IMR-90 (cell line): Measurements from ENCODE around the gene CERS6. TPM values are rescaled to one million over a fixed set of nuclear protein-coding genes. Genes with fewer than 3 reads are reported as not detected.
A peak's percentile ranks its signal among the peaks of the same experiment; 100 is the strongest.

Source experiments
- ATAC-seq: fragments of 200-7000 bp; cut with Tn5 transposase; 2 replicates; pipeline ENCODE4 v1.9.1; 2020; ENCODE audit warnings: low read depth, mild to moderate bottlenecking, moderate library complexity
- BruUV-seq: library from RNA; stranded (reverse); fragments of 400-500 nt; replicated peaks from 2 replicates; lab custom pipeline; 2021; lab: Mats Ljungman, UMichigan
- CTCF ChIA-PET: fragments of 300-600 bp; formaldehyde crosslinking; extraction: SDS; loops from one replicate; lab custom pipeline; 2021; ENCODE audit warnings: antibody characterized with exemption; lab: Yijun Ruan, JAX
- POLR2A ChIA-PET: fragments of 300-600 bp; sonication (Branson Sonifier 250); formaldehyde crosslinking; loops from one replicate; lab custom pipeline; 2022; ENCODE audit warnings: antibody characterized with exemption; ENCODE audit not compliant: unreplicated experiment; lab: Charles Lee
- DNase-seq: peaks from one replicate; pipeline ENCODE4 v3.0.0; 2013
- H2AFZ ChIP-seq: replicated peaks from 2 replicates; pipeline ENCODE3; 2013; ENCODE audit warnings: low read length, mild to moderate bottlenecking; ENCODE audit not compliant: poor library complexity
- H2AK5ac ChIP-seq: 2 replicates; pipeline ENCODE4 v1.6.1; 2013; ENCODE audit warnings: low read depth, low read length, inconsistent platforms
- H2AK9ac ChIP-seq: replicated peaks from 2 replicates; pipeline ENCODE3; 2013; ENCODE audit warnings: mild to moderate bottlenecking, low read depth, low read length, moderate library complexity; ENCODE audit not compliant: poor library complexity
- H2BK120ac ChIP-seq: 2 replicates; pipeline ENCODE4 v1.6.1; 2013; ENCODE audit warnings: low read depth, low read length, inconsistent platforms
- H2BK15ac ChIP-seq: 3 replicates; pipeline ENCODE4 v1.6.1; 2013; ENCODE audit warnings: low read depth, low read length, inconsistent platforms
- H2BK20ac ChIP-seq: 2 replicates; pipeline ENCODE4 v1.6.1; 2013; ENCODE audit warnings: low read depth, mild to moderate bottlenecking, inconsistent platforms, low read length, moderate library complexity
- H2BK5ac ChIP-seq: 2 replicates; pipeline ENCODE4 v1.6.1; 2013; ENCODE audit warnings: mild to moderate bottlenecking, low read depth, low read length, inconsistent platforms; ENCODE audit not compliant: poor library complexity, severe bottlenecking
- H3K14ac ChIP-seq: replicated peaks from 2 replicates; pipeline ENCODE4 v1.6.1; 2013; ENCODE audit warnings: low read depth, low read length, inconsistent platforms
- H3K18ac ChIP-seq: 2 replicates; pipeline ENCODE4 v1.6.1; 2013; ENCODE audit warnings: low read depth, low read length, control low read depth
- H3K23ac ChIP-seq: 2 replicates; pipeline ENCODE4 v1.6.1; 2013; ENCODE audit warnings: low read depth, low read length, inconsistent platforms
- H3K27ac ChIP-seq: 2 replicates; pipeline ENCODE4 v1.5.1; 2013; ENCODE audit warnings: mild to moderate bottlenecking, control low read depth, low read length; ENCODE audit not compliant: insufficient read depth
- H3K27me3 ChIP-seq: 2 replicates; pipeline ENCODE4 v1.6.1; 2013; ENCODE audit warnings: low read length; ENCODE audit not compliant: control insufficient read depth, insufficient read depth
- H3K36me3 ChIP-seq: 2 replicates; pipeline ENCODE4 v1.6.1; 2013; ENCODE audit warnings: low read length, mixed read lengths; ENCODE audit not compliant: control insufficient read depth, insufficient read depth
- H3K4ac ChIP-seq: 2 replicates; pipeline ENCODE4 v1.6.1; 2013; ENCODE audit warnings: low read depth, low read length, inconsistent platforms
- H3K4me1 ChIP-seq: 2 replicates; pipeline ENCODE4 v1.6.1; 2013; ENCODE audit warnings: low read length, mixed read lengths; ENCODE audit not compliant: control insufficient read depth, insufficient read depth
- H3K4me2 ChIP-seq: 2 replicates; pipeline ENCODE4 v1.6.1; 2013; ENCODE audit warnings: low read depth, mild to moderate bottlenecking, control low read depth, low read length, moderate library complexity
- H3K4me3 ChIP-seq: 2 replicates; pipeline ENCODE4 v1.5.1; 2013; ENCODE audit warnings: low read depth, mild to moderate bottlenecking, control low read depth, low read length, moderate library complexity; ENCODE audit not compliant: insufficient read depth
- H3K56ac ChIP-seq: 2 replicates; pipeline ENCODE4 v1.6.1; 2013; ENCODE audit warnings: low read length, inconsistent platforms; ENCODE audit not compliant: insufficient read depth; ENCODE audit errors: extremely low read depth
- H3K79me1 ChIP-seq, 2 experiments: 2 replicates each; pipeline ENCODE4 v1.6.1; 2013; ENCODE audit warnings: low read length in 2 of 2, inconsistent platforms in 1 of 2, low read depth in 1 of 2
- H3K9ac ChIP-seq: 2 replicates; pipeline ENCODE4 v1.6.1; 2013; ENCODE audit warnings: low read depth, low read length, control low read depth
- H3K9me1 ChIP-seq: 2 replicates; pipeline ENCODE4 v1.6.1; 2013; ENCODE audit warnings: low read length, inconsistent platforms; ENCODE audit not compliant: insufficient read depth
- H3K9me3 ChIP-seq: 2 replicates; pipeline ENCODE4 v1.6.1; 2013; ENCODE audit warnings: low read length; ENCODE audit not compliant: control insufficient read depth, insufficient read depth
- H4K20me1 ChIP-seq: 2 replicates; pipeline ENCODE4 v1.6.1; 2013; ENCODE audit warnings: low read length, inconsistent platforms; ENCODE audit not compliant: insufficient read depth
- H4K5ac ChIP-seq: 2 replicates; pipeline ENCODE4 v1.6.1; 2013; ENCODE audit warnings: mild to moderate bottlenecking, low read depth, low read length, control low read depth
- H4K8ac ChIP-seq, 2 experiments: 2 replicates each; pipeline ENCODE4 v1.6.1; 2013; ENCODE audit warnings: low read depth in 2 of 2, low read length in 2 of 2, control low read depth in 1 of 2, inconsistent platforms in 1 of 2
- H4K91ac ChIP-seq: 2 replicates; pipeline ENCODE4 v1.6.1; 2013; ENCODE audit warnings: low read depth, low read length, inconsistent platforms; ENCODE audit not compliant: insufficient read depth
- BHLHE40 ChIP-seq: fragments of 150-350 bp; IDR thresholded peaks from 2 replicates; pipeline ENCODE4 v1.6.1; 2016; ENCODE audit warnings: mild to moderate bottlenecking, low read depth, low read length
- CEBPB ChIP-seq: IDR thresholded peaks from 2 replicates; pipeline ENCODE4 v1.6.1; 2012; ENCODE audit warnings: low read depth, low read length, improper control_type of control experiment
- CHD1 ChIP-seq: IDR thresholded peaks from 2 replicates; pipeline ENCODE4 v1.6.1; 2012; ENCODE audit warnings: low read depth, low read length, improper control_type of control experiment
- CTCF ChIP-seq: conservative IDR thresholded peaks from 2 replicates; pipeline ENCODE4 v1.5.1; 2012; ENCODE audit warnings: mild to moderate bottlenecking, low read depth, low read length, improper control_type of control experiment
- ELK1 ChIP-seq: fragments of 150-350 bp; IDR thresholded peaks from 2 replicates; pipeline ENCODE4 v1.6.1; 2016; ENCODE audit warnings: low read depth, mild to moderate bottlenecking, low read length, moderate library complexity, borderline replicate concordance
- MAFK ChIP-seq: IDR thresholded peaks from 2 replicates; pipeline ENCODE4 v1.6.1; 2012; ENCODE audit warnings: low read depth, low read length, improper control_type of control experiment
- MAZ ChIP-seq: IDR thresholded peaks from 2 replicates; pipeline ENCODE4 v1.6.1; 2012; ENCODE audit warnings: low read depth, mild to moderate bottlenecking, low read length, improper control_type of control experiment, moderate library complexity, borderline replicate concordance
- NFE2L2 ChIP-seq: fragments of 150-350 bp; IDR thresholded peaks from 2 replicates; pipeline ENCODE4 v1.6.1; 2016; ENCODE audit warnings: low read depth, mild to moderate bottlenecking, low read length
- POLR2A ChIP-seq: IDR thresholded peaks from 2 replicates; pipeline ENCODE4 v1.6.1; 2012; ENCODE audit warnings: mild to moderate bottlenecking, low read depth, low read length
- RAD21 ChIP-seq: IDR thresholded peaks from 2 replicates; pipeline ENCODE4 v1.6.1; 2012; ENCODE audit warnings: low read length, improper control_type of control experiment
- RCOR1 ChIP-seq: IDR thresholded peaks from 2 replicates; pipeline ENCODE4 v1.6.1; 2012; ENCODE audit warnings: mild to moderate bottlenecking, low read length, improper control_type of control experiment; ENCODE audit not compliant: insufficient replicate concordance
- SMC3 ChIP-seq: fragments of 150-350 bp; IDR thresholded peaks from 2 replicates; pipeline ENCODE4 v1.6.1; 2016; ENCODE audit warnings: low read depth, mild to moderate bottlenecking, antibody characterized with exemption, low read length, moderate library complexity
- USF2 ChIP-seq: fragments of 150-350 bp; IDR thresholded peaks from 2 replicates; pipeline ENCODE4 v1.6.1; 2017; ENCODE audit warnings: mild to moderate bottlenecking, antibody characterized with exemption, low read length, low read depth
- WGBS, 2 experiments: methylation state at CpG; one replicate each; pipeline versions ENCODE4 v1.1.5 to v1.1.7; 2013; ENCODE audit warnings: missing lambda C conversion rate in 2 of 2; ENCODE audit not compliant: insufficient read length in 1 of 2; ENCODE audit errors: extremely low coverage in 2 of 2; 5-methylcytosine and 5-hydroxymethylcytosine counted together
- dilution Hi-C: fragments of 300-500 bp; cut with HindIII; formaldehyde crosslinking; loops from one replicate; pipeline ENCODE4 v1.14.3; 2018; ENCODE audit warnings: low sequenced_read_pairs; ENCODE audit not compliant: unreplicated experiment
- in situ Hi-C: fragments of 300-500 bp; cut with MboI; formaldehyde crosslinking; loops from 3 replicates; pipeline ENCODE4 v1.14.3; 2019; ENCODE audit warnings: low sequenced_read_pairs, inconsistent platforms, mixed read lengths
- intact Hi-C: fragments of 100-400 bp; cut with micrococcal nuclease; formaldehyde crosslinking; loops from 2 replicates; pipeline ENCODE4 v1.10.0; 2022
- polyA plus RNA-seq, 3 experiments: library from polyadenylated mRNA; depleted of rRNA; stranded (reverse); fragments of >200 nt; gene quantifications; 2 replicates each; pipeline ENCODE4 v1.2.3, GENCODE V29; 2012; ENCODE audit warnings: low replicate concordance in 1 of 3
- total RNA-seq: library from RNA; depleted of rRNA; stranded (reverse); fragments of >200 nt; gene quantifications from 2 replicates; pipeline ENCODE4 v1.2.3, GENCODE V29; 2012

The CERS6 gene
- total and polyA plus RNA-seq, 2 of the 4 experiments (the other 2 are of a cell fraction) = 2.1 to 5.7 TPM

- Histone ChIP-seq H3K79me1 (no peaks in the 10 kb centered on the region), H3K4me1 (no peaks in the 10 kb centered on the region), H4K91ac (no peak overlapping the region), H3K36me3 (no peaks in the 10 kb centered on the region), H3K14ac (no peak overlapping the region), H3K27me3 (peaks cover 2% of the 10 kb centered on the region; the same call in 1 of the 2 replicates), H2BK120ac (no peak overlapping the region), H4K5ac (no peak overlapping the region; the same call in 1 of the 2 replicates), H4K8ac (no peak overlapping the region; a peak in 1 of 4 replicates), H3K4me3 (peak overlapping the region; percentile 83; the same call in 1 of the 2 replicates), H3K27ac (no peak overlapping the region), H3K9me3 (peaks cover 3% of the 10 kb centered on the region; the same call in 1 of the 2 replicates), H2AK9ac (no peak overlapping the region), H3K56ac (no peak overlapping the region), H3K4me2 (peak overlapping the region; percentile 79), H2BK15ac (no peak overlapping the region), H3K18ac (no peak overlapping the region), H4K20me1 (no peaks in the 10 kb centered on the region), H2AFZ (peak overlapping the region; percentile 19), H3K4ac (no peak overlapping the region), H2BK5ac (no peak overlapping the region), H2AK5ac (no peak overlapping the region), H3K9ac (peak overlapping the region; percentile 59; the same call in 1 of the 2 replicates), H2BK20ac (no peak overlapping the region), H3K9me1 (no peaks in the 10 kb centered on the region), H3K23ac (no peak overlapping the region)
- ChIA-PET CTCF (interaction anchor here (0.5 kb wide), 1 partner anchor 11 kb away, joined by 3 read pairs; no protein-coding TSS in a partner anchor), POLR2A (no interaction called here)
- intact Hi-C loops = loop anchor here (5.0 to 10.0 kb wide), 5 partner anchors 108 to 300 kb away; partner anchors contain the start of gene STK39
- no TSS peak for BruUV-seq
- DNase-seq (no peak), ATAC-seq (no peak)
- dilution Hi-C loops = no loop called here
- in situ Hi-C loops = no loop called here
- WGBS, 2 experiments = 100% methylated on average over 1 of the region's 6 CpGs; no CpG with 5 or more reads in 1 of the 2 experiments
- TF ChIP-seq USF2 = no peak
- TF ChIP-seq RAD21 = no peak
- TF ChIP-seq SMC3 = no peak
- TF ChIP-seq CTCF = no peak
- no peak for TF ChIP-seq ELK1
- TF ChIP-seq MAFK = no peak
- TF ChIP-seq CEBPB = no peak
- no peak for TF ChIP-seq POLR2A
- no peak for TF ChIP-seq BHLHE40
- no peak for TF ChIP-seq RCOR1
- no peak for TF ChIP-seq MAZ
- no peak for TF ChIP-seq NFE2L2
- TF ChIP-seq CHD1 = no peak
Observed at GRCh38 chr2:168454737-168455644, 1.1 kb upstream of the CERS6 start.
